CD8-positive, alpha-beta memory T cell (primary cell): Measurements from ENCODE around the gene RAB33B. TPM values are rescaled to one million over a fixed set of nuclear protein-coding genes. Genes with fewer than 3 reads are reported as not detected.

Experiments
- CTCF ChIA-PET: fragments of 350-600 bp; sonication (Branson Sonifier 250); formaldehyde crosslinking; loops from one replicate; lab custom pipeline; 2021; ENCODE audit warnings: antibody characterized with exemption; lab: Charles Lee
- POLR2A ChIA-PET: fragments of 350-600 bp; sonication (Branson Sonifier 250); formaldehyde crosslinking; loops from one replicate; lab custom pipeline; 2021; ENCODE audit warnings: antibody characterized with exemption; lab: Charles Lee
- DNase-seq, 5 donors: peaks; one replicate each; pipeline versions ENCODE4 v3.0.0 to v3.0.0-alpha.2; 2020 to 2022; ENCODE audit warnings: mixed read lengths in 1 of 5
- H3K27ac ChIP-seq: one replicate; pipeline ENCODE4 v1.7.0; 2013; ENCODE audit warnings: low read depth, mild to moderate bottlenecking, low read length, moderate library complexity
- H3K27me3 ChIP-seq: 2 replicates; pipeline ENCODE4 v1.7.0; 2013; ENCODE audit warnings: low read length, mild to moderate bottlenecking; ENCODE audit not compliant: insufficient read depth, poor library complexity, severe bottlenecking
- H3K36me3 ChIP-seq: 2 replicates; pipeline ENCODE4 v1.7.0; 2013; ENCODE audit warnings: mild to moderate bottlenecking, low read length, moderate library complexity; ENCODE audit not compliant: insufficient read depth
- H3K4me1 ChIP-seq: 2 replicates; pipeline ENCODE4 v1.7.0; 2013; ENCODE audit warnings: mild to moderate bottlenecking, low read length, moderate library complexity; ENCODE audit not compliant: insufficient read depth
- H3K4me3 ChIP-seq: 2 replicates; pipeline ENCODE4 v1.7.0; 2013; ENCODE audit warnings: mild to moderate bottlenecking, low read length
- H3K9me3 ChIP-seq: 2 replicates; pipeline ENCODE4 v1.7.0; 2013; ENCODE audit warnings: mild to moderate bottlenecking, low read length
- H3K27ac Mint-ChIP-seq, 8 donors: one replicate each; pipeline ENCODE4 v1.8.0; 2020 to 2021; ENCODE audit warnings: mixed read lengths in 8 of 8, mild to moderate bottlenecking in 6 of 8, inconsistent platforms in 3 of 8, moderate library complexity in 3 of 8
- H3K27me3 Mint-ChIP-seq, 2 donors: one replicate each; pipeline ENCODE4 v1.8.0; 2020 to 2021; ENCODE audit warnings: mixed read lengths in 2 of 2, mild to moderate bottlenecking in 1 of 2, moderate library complexity in 1 of 2
- H3K36me3 Mint-ChIP-seq, 3 donors: one replicate each; pipeline ENCODE4 v1.8.0; 2020 to 2021; ENCODE audit warnings: mixed read lengths in 3 of 3, inconsistent platforms in 1 of 3, mild to moderate bottlenecking in 1 of 3
- H3K4me1 Mint-ChIP-seq, 3 donors: one replicate each; pipeline ENCODE4 v1.8.0; 2020 to 2021; ENCODE audit warnings: mixed read lengths in 3 of 3, inconsistent platforms in 1 of 3, mild to moderate bottlenecking in 1 of 3
- H3K4me3 Mint-ChIP-seq, 7 donors: one replicate each; pipeline ENCODE4 v1.8.0; 2020 to 2021; ENCODE audit warnings: mixed read lengths in 7 of 7, mild to moderate bottlenecking in 6 of 7, moderate library complexity in 4 of 7, inconsistent platforms in 2 of 7
- H3K9me3 Mint-ChIP-seq, 5 donors: one replicate each; pipeline ENCODE4 v1.8.0; 2020 to 2022; ENCODE audit warnings: mixed read lengths in 5 of 5, mild to moderate bottlenecking in 3 of 5, moderate library complexity in 2 of 5, inconsistent platforms in 1 of 5
- polyA plus RNA-seq: library from polyadenylated mRNA; unstranded; fragments of 300-500 nt; fragmentation: Illumina TruSeq; gene quantifications from one replicate; pipeline ENCODE4 v1.2.3, GENCODE V29; 2021
- total RNA-seq, 2 experiments: library from RNA; stranded (reverse); gene quantifications; one replicate each; pipeline ENCODE4 v1.2.3, GENCODE V29; 2021

Gene RAB33B
- total and polyA plus RNA-seq, 3 experiments from 2014 or later: 5.6 to 8.4 (median 6.2) TPM

DNA sequence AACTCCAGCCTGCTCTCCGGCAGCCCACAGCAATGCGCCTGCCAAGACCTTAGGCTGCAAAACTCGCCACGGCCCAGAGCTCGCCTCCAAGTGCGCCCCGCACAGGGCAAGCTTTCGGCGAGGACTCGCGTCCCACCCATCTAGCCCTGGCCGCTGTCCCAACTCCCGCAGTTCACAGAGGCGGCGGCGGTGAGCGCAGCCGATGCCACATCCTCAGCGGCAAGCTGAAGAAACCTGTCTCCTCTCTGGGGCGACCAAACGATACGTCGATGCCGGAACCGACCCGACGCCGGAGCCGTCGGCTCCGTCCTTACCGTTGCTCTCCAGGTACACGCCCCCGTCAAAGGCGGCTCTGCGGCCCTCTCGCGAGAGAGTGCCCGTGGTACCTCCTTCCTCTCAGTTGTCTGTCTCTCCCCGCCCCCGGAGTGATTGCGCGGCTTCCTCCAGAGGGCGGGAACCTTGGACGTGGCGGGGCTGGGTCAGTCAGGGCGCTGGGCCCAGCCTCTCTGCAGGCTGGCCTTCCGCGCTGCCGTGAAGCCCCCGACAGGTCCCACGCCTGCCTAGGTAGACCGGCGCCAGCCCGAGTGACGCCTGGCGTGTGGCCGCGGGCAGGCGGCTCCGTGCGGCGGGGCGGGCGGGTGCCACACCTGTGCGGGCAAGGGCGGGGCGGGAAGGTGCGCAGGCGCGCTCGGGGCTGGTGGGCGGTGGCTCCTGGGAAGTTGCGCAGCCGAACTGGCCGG is 380 bp upstream of the RAB33B start:
- Histone ChIP-seq H3K4me1 (peaks cover 51% of the 10 kb centered on the region), H3K36me3 (no peaks in the 10 kb centered on the region), H3K27ac (peak overlapping the region; percentile 96), H3K27me3 (no peaks in the 10 kb centered on the region), H3K4me3 (peak overlapping the region; percentile 92), H3K9me3 (no peaks in the 10 kb centered on the region)
- POLR2A ChIA-PET: interaction anchor here (0.8 to 2.5 kb wide), 5 partner anchors 103 to 920 kb away, joined by 3 to 31 read pairs (median 9); partner anchors contain the start of genes NAA15, NDUFC1, SCOC and SETD7
- Mint-ChIP-seq H3K4me1 (peaks cover 61 to 65% (median 61%) of the 10 kb centered on the region in 3 donors), H3K36me3 (peaks cover 0 to 14% (median 0%) of the 10 kb centered on the region in 3 donors), H3K4me3 (peak overlapping the region; percentile 87 to 99 (median 96)), H3K27ac (peak overlapping the region; percentile 98 to 99 (median 99)), H3K27me3 (peaks cover 0 to 2% of the 10 kb centered on the region in 2 donors), H3K9me3 (no peaks in the 10 kb centered on the region)
- CTCF ChIA-PET: interaction anchor here (0.7 to 2.0 kb wide), 12 partner anchors 9 to 423 kb away, joined by 3 to 7 read pairs (median 4); partner anchors contain the start of gene SETD7
- DNase-seq: peak; percentile 94 to 98 (median 97)

DNA sequence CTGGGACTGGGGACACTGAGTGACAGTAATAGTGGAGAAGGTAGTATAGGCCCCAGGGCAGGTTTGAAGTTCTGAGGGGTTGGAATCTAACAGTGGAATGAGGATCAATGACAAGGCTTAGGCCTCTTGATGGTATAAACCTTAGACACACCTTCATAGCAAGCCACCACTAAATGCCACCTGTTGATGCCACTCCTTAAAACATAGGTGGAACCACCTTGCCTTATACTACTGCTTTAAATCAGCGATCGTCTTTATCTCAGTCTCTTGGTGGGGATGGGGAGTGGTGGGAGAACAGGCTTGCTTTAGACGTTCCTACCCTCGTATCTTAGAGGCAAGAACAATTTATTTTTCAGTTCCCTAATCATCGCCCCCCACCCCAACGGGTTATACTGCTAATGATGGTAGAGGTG is 1.2 kb downstream of the RAB33B start:
- peak overlapping the region; percentile 92 for H3K4me3 ChIP-seq
- peaks cover 53% of the 10 kb centered on the region for H3K4me1 ChIP-seq
- Mint-ChIP-seq H3K4me3 (peak overlapping the region; percentile 87 to 99 (median 96)), H3K27me3 (peaks cover 0 to 2% of the 10 kb centered on the region in 2 donors), H3K4me1 (peaks cover 76 to 77% (median 76%) of the 10 kb centered on the region in 3 donors), H3K27ac (peak overlapping the region; percentile 72 to 99 (median 96)), H3K36me3 (peaks cover 0 to 22% (median 4%) of the 10 kb centered on the region in 3 donors), H3K9me3 (no peaks in the 10 kb centered on the region)
- no peaks in the 10 kb centered on the region for H3K27me3 ChIP-seq
- CTCF ChIA-PET: no interaction called here
- no peaks in the 10 kb centered on the region for H3K36me3 ChIP-seq
- POLR2A ChIA-PET: interaction anchor here (2.5 kb wide), 1 partner anchor 101 kb away, joined by 31 read pairs; the partner anchor contains the start of gene SETD7
- H3K9me3 ChIP-seq: no peaks in the 10 kb centered on the region
- no peak for DNase-seq
- no peak overlapping the region for H3K27ac ChIP-seq

DNA sequence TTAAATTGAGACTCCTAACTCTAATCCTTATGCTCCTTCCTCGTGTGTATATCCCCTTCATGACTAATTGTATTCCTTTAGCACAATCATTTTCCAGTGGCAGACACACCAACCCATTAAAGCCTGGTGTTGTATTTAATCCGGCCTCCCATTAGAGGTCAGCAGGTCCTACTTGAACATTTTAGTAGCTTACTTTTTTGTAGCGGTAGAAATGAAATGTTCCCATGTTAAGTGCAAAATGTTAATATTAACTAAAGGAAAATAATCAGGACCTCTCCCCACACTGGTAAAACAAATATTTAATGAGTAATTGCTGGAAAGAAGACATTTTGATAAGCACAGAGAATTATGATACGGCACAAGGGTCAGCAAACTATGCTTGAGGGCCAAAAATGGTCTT is 3.4 kb downstream of the RAB33B start:
- DNase-seq: no peak
- peak overlapping the region in 2 of 7 donors; percentile 25 to 82 for H3K4me3 Mint-ChIP-seq
- Histone ChIP-seq H3K27ac (no peak overlapping the region), H3K4me3 (no peak overlapping the region), H3K4me1 (peaks cover 48% of the 10 kb centered on the region), H3K27me3 (no peaks in the 10 kb centered on the region), H3K36me3 (no peaks in the 10 kb centered on the region), H3K9me3 (no peaks in the 10 kb centered on the region)
- peaks cover 0 to 31% (median 5%) of the 10 kb centered on the region in 3 donors for H3K36me3 Mint-ChIP-seq
- no peaks in the 10 kb centered on the region for H3K9me3 Mint-ChIP-seq
- CTCF ChIA-PET: no interaction called here
- peaks cover 72 to 82% (median 79%) of the 10 kb centered on the region in 3 donors for H3K4me1 Mint-ChIP-seq
- peaks cover 0 to 2% of the 10 kb centered on the region in 2 donors for H3K27me3 Mint-ChIP-seq
- POLR2A ChIA-PET: interaction anchor here (1.0 kb wide), 1 partner anchor 156 kb away, joined by 3 read pairs; the partner anchor contains the start of gene NAA15
- peak overlapping the region in 3 of 8 donors; percentile 10 to 70 (median 34) for H3K27ac Mint-ChIP-seq

DNA sequence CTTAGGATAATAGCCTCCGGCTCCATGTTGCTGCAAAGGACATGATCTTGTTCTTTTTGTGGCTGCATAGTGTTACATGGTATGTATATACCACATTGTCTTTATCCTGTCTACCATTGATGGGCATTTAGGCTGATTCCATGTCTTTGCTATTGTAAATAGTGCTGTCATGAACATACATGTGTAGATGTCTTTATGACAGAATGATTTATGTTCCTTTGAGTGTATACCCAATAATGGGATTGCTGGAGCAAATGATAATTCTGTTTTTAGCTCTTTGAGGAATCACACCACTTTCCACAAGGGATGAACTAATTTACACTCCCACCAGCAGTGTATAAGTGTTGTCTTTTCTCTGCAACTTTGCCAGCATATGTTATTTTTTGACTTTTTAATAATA is 4.6 kb downstream of the RAB33B start:
- Mint-ChIP-seq H3K27me3 (no peaks in the 10 kb centered on the region), H3K36me3 (peaks cover 0 to 31% (median 8%) of the 10 kb centered on the region in 3 donors), H3K4me3 (peak overlapping the region in 4 of 7 donors; percentile 2 to 82 (median 43)), H3K27ac (peak overlapping the region in 3 of 8 donors; percentile 13 to 70 (median 54)), H3K4me1 (peaks cover 65 to 77% (median 76%) of the 10 kb centered on the region in 3 donors), H3K9me3 (no peaks in the 10 kb centered on the region)
- no peak overlapping the region for H3K4me3 ChIP-seq
- H3K36me3 ChIP-seq: no peaks in the 10 kb centered on the region
- peaks cover 42% of the 10 kb centered on the region for H3K4me1 ChIP-seq
- H3K27ac ChIP-seq: no peak overlapping the region
- POLR2A ChIA-PET: no interaction called here
- CTCF ChIA-PET: interaction anchor here (1.0 kb wide), 1 partner anchor 99 kb away, joined by 3 read pairs; no protein-coding TSS in a partner anchor
- no peaks in the 10 kb centered on the region for H3K9me3 ChIP-seq
- H3K27me3 ChIP-seq: no peaks in the 10 kb centered on the region
- no peak for DNase-seq

DNA sequence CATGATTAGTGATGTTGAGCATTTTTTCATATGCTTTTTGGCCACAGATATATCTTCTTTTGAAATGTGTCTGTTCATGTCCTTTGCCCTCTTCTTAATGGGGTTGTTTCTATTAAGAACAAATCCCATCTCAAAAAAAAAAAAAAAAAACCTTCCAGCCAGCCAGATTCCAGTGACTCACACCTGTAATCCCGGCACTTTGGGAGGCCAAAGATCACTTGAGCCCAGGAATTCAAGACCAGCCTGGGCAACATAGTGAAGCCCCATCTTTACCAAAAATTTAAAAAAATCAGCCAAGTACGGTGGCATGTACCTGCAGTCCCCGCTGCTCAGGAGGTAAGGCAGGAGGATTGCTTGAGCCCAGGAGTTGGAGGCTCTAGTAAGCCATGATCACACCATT is 5.1 kb downstream of the RAB33B start:
- no peaks in the 10 kb centered on the region for H3K9me3 ChIP-seq
- H3K4me1 ChIP-seq: peaks cover 42% of the 10 kb centered on the region
- peaks cover 1 to 31% (median 11%) of the 10 kb centered on the region in 3 donors for H3K36me3 Mint-ChIP-seq
- H3K27ac Mint-ChIP-seq: peak overlapping the region in 2 of 8 donors; percentile 13 to 70
- CTCF ChIA-PET: interaction anchor here (1.0 kb wide), 1 partner anchor 98 kb away, joined by 3 read pairs; no protein-coding TSS in a partner anchor
- no peaks in the 10 kb centered on the region for H3K27me3 ChIP-seq
- peaks cover 69 to 79% (median 76%) of the 10 kb centered on the region in 3 donors for H3K4me1 Mint-ChIP-seq
- no peaks in the 10 kb centered on the region for H3K27me3 Mint-ChIP-seq
- no peaks in the 10 kb centered on the region for H3K36me3 ChIP-seq
- POLR2A ChIA-PET: no interaction called here
- H3K27ac ChIP-seq: no peak overlapping the region
- no peak for DNase-seq
- no peaks in the 10 kb centered on the region for H3K9me3 Mint-ChIP-seq
- H3K4me3 Mint-ChIP-seq: peak overlapping the region in 1 of 7 donors; percentile 82
- no peak overlapping the region for H3K4me3 ChIP-seq

DNA sequence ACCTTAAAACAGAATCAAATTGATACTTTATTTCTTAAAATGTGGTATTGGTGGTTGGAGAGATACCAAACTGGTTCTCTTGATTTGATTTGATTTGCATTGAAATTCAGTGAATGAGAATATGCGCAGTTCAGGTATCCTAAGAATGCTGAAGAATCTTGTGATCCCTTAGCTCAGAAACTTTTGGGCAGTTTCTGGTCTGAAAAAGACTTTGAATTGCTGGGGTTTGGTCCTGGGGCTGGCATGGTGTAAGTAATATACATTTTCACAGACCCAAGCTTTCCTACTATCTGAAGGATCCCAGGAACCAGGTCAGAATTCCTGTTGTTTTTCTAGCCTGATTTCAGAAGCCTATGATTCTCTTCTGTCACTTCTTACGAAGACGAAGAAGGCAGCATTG is 6.6 kb downstream of the RAB33B start:
- Mint-ChIP-seq H3K27me3 (no peaks in the 10 kb centered on the region), H3K9me3 (no peaks in the 10 kb centered on the region), H3K27ac (peak overlapping the region in 1 of 8 donors; percentile 58), H3K4me1 (peaks cover 56 to 69% (median 61%) of the 10 kb centered on the region in 3 donors), H3K4me3 (no peak overlapping the region), H3K36me3 (peaks cover 10 to 29% (median 11%) of the 10 kb centered on the region in 3 donors)
- Histone ChIP-seq H3K4me3 (no peak overlapping the region), H3K27ac (no peak overlapping the region), H3K9me3 (no peaks in the 10 kb centered on the region), H3K4me1 (peaks cover 30% of the 10 kb centered on the region), H3K36me3 (no peaks in the 10 kb centered on the region), H3K27me3 (no peaks in the 10 kb centered on the region)
- ChIA-PET CTCF (interaction anchor here (1.4 kb wide), 1 partner anchor 71 kb away, joined by 4 read pairs; no protein-coding TSS in a partner anchor), POLR2A (no interaction called here)
- DNase-seq: no peak

DNA sequence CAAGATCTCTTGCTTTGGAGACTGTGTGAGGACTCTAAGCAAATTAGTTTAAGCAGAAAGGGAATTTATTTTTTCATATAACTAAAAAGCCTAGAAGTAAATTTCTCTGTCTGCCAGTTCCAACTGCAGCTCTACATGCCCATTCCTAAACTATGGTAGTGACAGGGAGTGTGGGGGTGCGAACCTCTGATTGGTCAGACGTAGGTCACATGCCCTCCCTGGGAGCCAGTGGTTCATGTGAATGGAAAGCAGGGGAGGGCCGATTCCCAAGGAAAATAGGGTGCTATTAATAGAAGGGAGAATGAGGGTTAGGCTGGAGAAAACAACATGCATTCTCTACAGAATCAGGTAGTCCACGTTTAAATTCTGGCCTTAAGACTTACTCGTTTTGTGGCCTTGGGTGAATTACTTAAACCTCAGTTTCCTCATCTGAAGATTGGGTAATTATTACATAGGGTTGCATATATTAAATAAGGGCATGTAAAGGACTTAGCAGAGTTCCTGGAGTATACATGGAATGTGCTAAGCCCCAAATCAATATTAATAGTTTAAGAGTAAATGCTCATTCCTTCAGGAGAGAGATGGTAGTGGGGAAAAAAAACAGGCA is 7.2 kb downstream of the RAB33B start:
- H3K36me3 ChIP-seq: no peaks in the 10 kb centered on the region
- Mint-ChIP-seq H3K9me3 (no peaks in the 10 kb centered on the region), H3K4me1 (peaks cover 53 to 64% (median 55%) of the 10 kb centered on the region in 3 donors), H3K4me3 (no peak overlapping the region), H3K36me3 (peaks cover 10 to 29% (median 11%) of the 10 kb centered on the region in 3 donors), H3K27me3 (no peaks in the 10 kb centered on the region), H3K27ac (peak overlapping the region in 1 of 8 donors; percentile 7)
- no peaks in the 10 kb centered on the region for H3K9me3 ChIP-seq
- H3K27me3 ChIP-seq: no peaks in the 10 kb centered on the region
- H3K4me1 ChIP-seq: peaks cover 24% of the 10 kb centered on the region
- CTCF ChIA-PET: interaction anchor here (1.4 kb wide), 1 partner anchor 70 kb away, joined by 4 read pairs; no protein-coding TSS in a partner anchor
- POLR2A ChIA-PET: no interaction called here
- H3K27ac ChIP-seq: no peak overlapping the region
- DNase-seq: no peak
- H3K4me3 ChIP-seq: no peak overlapping the region
